SH-SY5Y (cell line): ENCODE results near the gene COBL.

Experiments
- GATA2 ChIP-seq: IDR thresholded peaks from 2 replicates; pipeline ENCODE4 v1.6.1; 2011; ENCODE audit warnings: mild to moderate bottlenecking, low read depth, low read length
- GATA3 ChIP-seq: IDR thresholded peaks from 2 replicates; pipeline ENCODE4 v1.6.1; 2011; ENCODE audit warnings: low read depth, mild to moderate bottlenecking, low read length, moderate library complexity

GRCh38 chr7:51249991-51250390 is 66.6 kb downstream of the COBL start:
- TF ChIP-seq GATA2 (no peak), GATA3 (no peak)
